HL-60 (cell line): Measurements from ENCODE around the gene AMDHD2.

Experiments used
- TF ChIP-seq, protein P1 (sequence below): IDR thresholded peaks from one replicate; pipeline ENCODE4 v1.5.1; 2011; ENCODE audit warnings: low read length, control low read depth, inconsistent platforms; ENCODE audit not compliant: insufficient read depth
- TF ChIP-seq, protein P2 (sequence below): IDR thresholded peaks from 2 replicates; pipeline ENCODE4 v1.6.1; 2012; ENCODE audit warnings: low read depth; ENCODE audit not compliant: insufficient replicate concordance

DNA sequence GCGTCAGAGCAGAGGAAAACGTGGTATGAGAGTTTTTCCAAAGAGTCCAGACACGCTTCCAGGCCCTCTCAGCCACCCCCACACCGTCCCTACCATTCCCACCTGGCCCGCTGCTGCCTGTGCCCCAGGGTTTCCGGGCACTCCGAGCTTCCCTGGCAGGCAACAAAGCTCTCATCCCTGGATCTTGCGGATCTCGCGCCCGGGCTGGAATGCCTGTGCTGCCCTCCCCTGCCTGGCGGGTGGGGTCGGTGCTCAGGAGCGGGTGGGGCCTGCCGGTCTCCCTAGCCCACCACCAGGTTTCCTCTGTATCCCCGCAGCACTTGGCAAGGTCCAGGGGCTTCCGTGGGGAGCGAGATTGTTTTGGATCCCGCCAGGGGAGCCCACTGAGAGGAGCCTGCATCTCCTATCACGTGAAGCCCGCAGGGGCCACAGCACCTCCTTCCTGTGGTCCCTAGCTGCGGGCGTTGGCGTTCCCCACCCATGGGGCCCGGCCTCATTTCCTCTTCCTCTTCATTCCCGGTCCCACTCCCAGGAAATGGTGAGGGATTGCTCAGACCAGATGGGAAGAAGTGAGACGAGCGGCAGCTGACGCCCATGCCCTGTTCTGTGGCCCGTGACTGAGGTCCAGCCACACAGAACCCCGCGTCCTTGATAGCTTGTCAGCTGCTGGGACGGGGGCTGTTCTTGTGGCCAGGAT, 34.2 kb upstream of the AMDHD2 start:
- TF ChIP-seq, protein P1, sequence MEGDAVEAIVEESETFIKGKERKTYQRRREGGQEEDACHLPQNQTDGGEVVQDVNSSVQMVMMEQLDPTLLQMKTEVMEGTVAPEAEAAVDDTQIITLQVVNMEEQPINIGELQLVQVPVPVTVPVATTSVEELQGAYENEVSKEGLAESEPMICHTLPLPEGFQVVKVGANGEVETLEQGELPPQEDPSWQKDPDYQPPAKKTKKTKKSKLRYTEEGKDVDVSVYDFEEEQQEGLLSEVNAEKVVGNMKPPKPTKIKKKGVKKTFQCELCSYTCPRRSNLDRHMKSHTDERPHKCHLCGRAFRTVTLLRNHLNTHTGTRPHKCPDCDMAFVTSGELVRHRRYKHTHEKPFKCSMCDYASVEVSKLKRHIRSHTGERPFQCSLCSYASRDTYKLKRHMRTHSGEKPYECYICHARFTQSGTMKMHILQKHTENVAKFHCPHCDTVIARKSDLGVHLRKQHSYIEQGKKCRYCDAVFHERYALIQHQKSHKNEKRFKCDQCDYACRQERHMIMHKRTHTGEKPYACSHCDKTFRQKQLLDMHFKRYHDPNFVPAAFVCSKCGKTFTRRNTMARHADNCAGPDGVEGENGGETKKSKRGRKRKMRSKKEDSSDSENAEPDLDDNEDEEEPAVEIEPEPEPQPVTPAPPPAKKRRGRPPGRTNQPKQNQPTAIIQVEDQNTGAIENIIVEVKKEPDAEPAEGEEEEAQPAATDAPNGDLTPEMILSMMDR: no peak
- TF ChIP-seq, protein P2, sequence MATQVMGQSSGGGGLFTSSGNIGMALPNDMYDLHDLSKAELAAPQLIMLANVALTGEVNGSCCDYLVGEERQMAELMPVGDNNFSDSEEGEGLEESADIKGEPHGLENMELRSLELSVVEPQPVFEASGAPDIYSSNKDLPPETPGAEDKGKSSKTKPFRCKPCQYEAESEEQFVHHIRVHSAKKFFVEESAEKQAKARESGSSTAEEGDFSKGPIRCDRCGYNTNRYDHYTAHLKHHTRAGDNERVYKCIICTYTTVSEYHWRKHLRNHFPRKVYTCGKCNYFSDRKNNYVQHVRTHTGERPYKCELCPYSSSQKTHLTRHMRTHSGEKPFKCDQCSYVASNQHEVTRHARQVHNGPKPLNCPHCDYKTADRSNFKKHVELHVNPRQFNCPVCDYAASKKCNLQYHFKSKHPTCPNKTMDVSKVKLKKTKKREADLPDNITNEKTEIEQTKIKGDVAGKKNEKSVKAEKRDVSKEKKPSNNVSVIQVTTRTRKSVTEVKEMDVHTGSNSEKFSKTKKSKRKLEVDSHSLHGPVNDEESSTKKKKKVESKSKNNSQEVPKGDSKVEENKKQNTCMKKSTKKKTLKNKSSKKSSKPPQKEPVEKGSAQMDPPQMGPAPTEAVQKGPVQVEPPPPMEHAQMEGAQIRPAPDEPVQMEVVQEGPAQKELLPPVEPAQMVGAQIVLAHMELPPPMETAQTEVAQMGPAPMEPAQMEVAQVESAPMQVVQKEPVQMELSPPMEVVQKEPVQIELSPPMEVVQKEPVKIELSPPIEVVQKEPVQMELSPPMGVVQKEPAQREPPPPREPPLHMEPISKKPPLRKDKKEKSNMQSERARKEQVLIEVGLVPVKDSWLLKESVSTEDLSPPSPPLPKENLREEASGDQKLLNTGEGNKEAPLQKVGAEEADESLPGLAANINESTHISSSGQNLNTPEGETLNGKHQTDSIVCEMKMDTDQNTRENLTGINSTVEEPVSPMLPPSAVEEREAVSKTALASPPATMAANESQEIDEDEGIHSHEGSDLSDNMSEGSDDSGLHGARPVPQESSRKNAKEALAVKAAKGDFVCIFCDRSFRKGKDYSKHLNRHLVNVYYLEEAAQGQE: no peak
